Activated CD8-positive, alpha-beta T cell treated with anti-CD3 and anti-CD28 coated beads for 36 hours (primary cell): ENCODE results near the gene RIN3. TPM values are rescaled to one million over a fixed set of nuclear protein-coding genes. Genes with fewer than 3 reads are reported as not detected.

Experiments
- ATAC-seq: fragments of 200-7000 bp; cut with Tn5 transposase; one replicate; pipeline ENCODE4 v1.10.0; 2021; ENCODE audit warnings: mild to moderate bottlenecking, moderate library complexity
- CTCF ChIA-PET: fragments of 350-600 bp; sonication (Branson Sonifier 250); formaldehyde crosslinking; loops from one replicate; lab custom pipeline; 2021; ENCODE audit warnings: antibody characterized with exemption; lab: Charles Lee
- POLR2A ChIA-PET: fragments of 350-600 bp; sonication (Branson Sonifier 250); formaldehyde crosslinking; loops from one replicate; lab custom pipeline; 2021; ENCODE audit warnings: antibody characterized with exemption; lab: Charles Lee
- DNase-seq: peaks from one replicate; pipeline ENCODE4 v3.0.0-alpha.2; 2020
- H3K27ac Mint-ChIP-seq: one replicate; pipeline ENCODE4 v1.8.0; 2021; ENCODE audit warnings: mild to moderate bottlenecking, mixed read lengths
- H3K27me3 Mint-ChIP-seq: one replicate; pipeline ENCODE4 v1.8.0; 2021; ENCODE audit warnings: mixed read lengths
- H3K36me3 Mint-ChIP-seq: one replicate; pipeline ENCODE4 v1.8.0; 2021; ENCODE audit warnings: low read depth, mixed read lengths
- H3K4me1 Mint-ChIP-seq: one replicate; pipeline ENCODE4 v1.8.0; 2021; ENCODE audit warnings: low read depth, mixed read lengths
- H3K4me3 Mint-ChIP-seq: one replicate; pipeline ENCODE4 v1.8.0; 2021; ENCODE audit warnings: mild to moderate bottlenecking, moderate library complexity, mixed read lengths
- H3K9me3 Mint-ChIP-seq: one replicate; pipeline ENCODE4 v1.8.0; 2021; ENCODE audit warnings: mixed read lengths
- intact Hi-C: fragments of 100-400 bp; cut with micrococcal nuclease; formaldehyde crosslinking; loops from one replicate; pipeline ENCODE4 v1.10.0; 2022
- total RNA-seq, 2 experiments: library from RNA; stranded (reverse); gene quantifications; one replicate each; pipeline ENCODE4 v1.2.3, GENCODE V29; 2021
- TF ChIP-seq, protein P1 (sequence below): fragments of 200-600 bp; IDR thresholded peaks from one replicate; pipeline ENCODE4 v1.8.0; 2022; ENCODE audit warnings: antibody characterized with exemption, mild to moderate bottlenecking

RIN3 gene
- total RNA-seq, 2 experiments from 2014 or later: 61.3 to 62.4 TPM

DNA sequence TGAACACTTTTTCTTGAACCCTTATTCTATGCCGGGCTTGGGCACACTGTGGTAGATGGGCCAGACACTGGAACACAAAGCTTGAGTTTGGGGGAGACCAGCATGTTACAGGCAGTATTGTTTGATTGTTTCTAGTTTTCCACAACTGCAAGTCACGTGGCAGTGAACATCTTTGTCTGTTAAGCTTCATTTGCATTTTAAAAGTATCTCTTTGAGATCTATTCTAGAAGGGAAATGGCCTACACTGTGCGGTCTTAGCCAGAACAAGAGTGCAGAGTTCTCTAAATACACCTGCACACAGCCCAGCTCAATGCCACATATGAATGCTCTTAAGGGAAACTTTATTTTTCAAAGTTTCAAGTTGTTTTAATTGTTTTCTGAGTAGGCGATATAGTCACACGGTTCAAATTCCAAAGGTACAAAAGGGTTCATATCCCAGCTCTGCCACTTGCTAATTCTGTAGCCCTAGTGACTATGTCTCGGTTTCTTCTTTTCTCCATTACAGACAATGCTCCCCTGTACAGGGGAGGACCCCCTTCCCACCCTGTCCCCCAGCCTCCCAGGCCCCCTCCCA is 24.9 kb downstream of the RIN3 start:
- no peak overlapping the region for H3K4me3 Mint-ChIP-seq
- peak overlapping the region; percentile 82 for H3K27ac Mint-ChIP-seq
- H3K36me3 Mint-ChIP-seq: peaks cover 25% of the 10 kb centered on the region
- ATAC-seq (peak; percentile 22), DNase-seq (no peak)
- ChIA-PET POLR2A (interaction anchor here (1.0 to 1.2 kb wide), 3 partner anchors 11 to 114 kb away, joined by 3 to 4 read pairs (median 4); no protein-coding TSS in a partner anchor), CTCF (interaction anchor here (1.8 to 2.3 kb wide), 3 partner anchors 8 to 74 kb away, joined by 3 to 9 read pairs (median 6); no protein-coding TSS in a partner anchor)
- intact Hi-C loops: no loop called here
- no peaks in the 10 kb centered on the region for H3K27me3 Mint-ChIP-seq
- TF ChIP-seq, protein P1, sequence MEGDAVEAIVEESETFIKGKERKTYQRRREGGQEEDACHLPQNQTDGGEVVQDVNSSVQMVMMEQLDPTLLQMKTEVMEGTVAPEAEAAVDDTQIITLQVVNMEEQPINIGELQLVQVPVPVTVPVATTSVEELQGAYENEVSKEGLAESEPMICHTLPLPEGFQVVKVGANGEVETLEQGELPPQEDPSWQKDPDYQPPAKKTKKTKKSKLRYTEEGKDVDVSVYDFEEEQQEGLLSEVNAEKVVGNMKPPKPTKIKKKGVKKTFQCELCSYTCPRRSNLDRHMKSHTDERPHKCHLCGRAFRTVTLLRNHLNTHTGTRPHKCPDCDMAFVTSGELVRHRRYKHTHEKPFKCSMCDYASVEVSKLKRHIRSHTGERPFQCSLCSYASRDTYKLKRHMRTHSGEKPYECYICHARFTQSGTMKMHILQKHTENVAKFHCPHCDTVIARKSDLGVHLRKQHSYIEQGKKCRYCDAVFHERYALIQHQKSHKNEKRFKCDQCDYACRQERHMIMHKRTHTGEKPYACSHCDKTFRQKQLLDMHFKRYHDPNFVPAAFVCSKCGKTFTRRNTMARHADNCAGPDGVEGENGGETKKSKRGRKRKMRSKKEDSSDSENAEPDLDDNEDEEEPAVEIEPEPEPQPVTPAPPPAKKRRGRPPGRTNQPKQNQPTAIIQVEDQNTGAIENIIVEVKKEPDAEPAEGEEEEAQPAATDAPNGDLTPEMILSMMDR: no peak
- H3K4me1 Mint-ChIP-seq: peaks cover 84% of the 10 kb centered on the region
- no peaks in the 10 kb centered on the region for H3K9me3 Mint-ChIP-seq

DNA sequence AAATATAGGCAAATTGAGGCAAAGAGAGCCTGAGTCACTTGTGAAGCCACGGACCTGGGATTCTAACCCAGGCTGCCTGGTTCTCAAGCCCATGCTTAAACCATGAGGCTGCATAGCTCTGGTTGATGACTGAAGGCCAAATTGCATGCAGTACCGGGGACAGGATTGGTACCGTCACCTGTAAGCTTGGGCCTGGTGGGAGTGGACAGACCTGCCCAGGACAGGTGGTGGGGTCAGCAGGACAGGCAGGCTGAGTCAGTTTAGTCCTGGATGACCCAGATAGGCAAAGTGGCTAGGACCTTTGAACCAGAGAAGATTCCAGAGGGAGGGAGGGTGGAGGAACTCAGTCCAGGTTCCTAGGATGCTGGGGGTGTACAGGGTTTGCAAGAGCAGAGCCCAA is 25.8 kb downstream of the RIN3 start:
- TF ChIP-seq, protein P1: no peak
- CTCF ChIA-PET: interaction anchor here (2.3 kb wide), 1 partner anchor 73 kb away, joined by 9 read pairs; no protein-coding TSS in a partner anchor
- DNase-seq: no peak
- Mint-ChIP-seq H3K9me3 (no peaks in the 10 kb centered on the region), H3K27ac (peak overlapping the region; percentile 82), H3K4me1 (peaks cover 85% of the 10 kb centered on the region), H3K36me3 (peaks cover 24% of the 10 kb centered on the region), H3K4me3 (no peak overlapping the region), H3K27me3 (no peaks in the 10 kb centered on the region)
- intact Hi-C loops: no loop called here
- POLR2A ChIA-PET: interaction anchor here (1.0 to 1.2 kb wide), 5 partner anchors 8 to 113 kb away, joined by 3 to 5 read pairs (median 4); no protein-coding TSS in a partner anchor
- ATAC-seq: no peak

DNA sequence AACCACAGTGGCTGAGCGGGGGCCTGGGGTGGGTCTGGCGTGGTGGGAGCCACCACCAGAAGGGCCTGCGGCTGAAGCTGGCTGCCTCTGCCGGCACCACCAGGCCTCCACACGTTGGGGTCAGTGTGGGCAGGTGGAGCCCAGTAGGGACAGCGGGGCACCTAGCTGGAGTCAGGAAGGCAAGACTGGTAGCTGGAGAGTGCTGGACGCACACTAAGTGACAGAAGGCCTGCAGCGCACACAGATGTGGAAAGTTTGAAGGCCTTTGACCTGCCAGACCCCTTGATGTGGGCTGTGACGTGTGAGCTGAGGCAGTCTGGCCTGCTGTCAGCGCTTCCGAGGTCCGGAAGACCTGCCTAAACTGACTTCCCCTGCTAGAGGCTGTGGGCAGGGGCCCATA is 26.3 kb downstream of the RIN3 start:
- no peak overlapping the region for H3K4me3 Mint-ChIP-seq
- H3K36me3 Mint-ChIP-seq: peaks cover 24% of the 10 kb centered on the region
- TF ChIP-seq, protein P1: no peak
- POLR2A ChIA-PET: interaction anchor here (1.0 to 1.2 kb wide), 3 partner anchors 9 to 113 kb away, joined by 4 to 5 read pairs (median 4); no protein-coding TSS in a partner anchor
- peak overlapping the region; percentile 82 for H3K27ac Mint-ChIP-seq
- CTCF ChIA-PET: interaction anchor here (2.3 kb wide), 1 partner anchor 73 kb away, joined by 9 read pairs; no protein-coding TSS in a partner anchor
- no peaks in the 10 kb centered on the region for H3K27me3 Mint-ChIP-seq
- peak; percentile 50 for ATAC-seq
- intact Hi-C loops: no loop called here
- DNase-seq: peak; percentile 61
- H3K4me1 Mint-ChIP-seq: peaks cover 81% of the 10 kb centered on the region
- H3K9me3 Mint-ChIP-seq: no peaks in the 10 kb centered on the region

DNA sequence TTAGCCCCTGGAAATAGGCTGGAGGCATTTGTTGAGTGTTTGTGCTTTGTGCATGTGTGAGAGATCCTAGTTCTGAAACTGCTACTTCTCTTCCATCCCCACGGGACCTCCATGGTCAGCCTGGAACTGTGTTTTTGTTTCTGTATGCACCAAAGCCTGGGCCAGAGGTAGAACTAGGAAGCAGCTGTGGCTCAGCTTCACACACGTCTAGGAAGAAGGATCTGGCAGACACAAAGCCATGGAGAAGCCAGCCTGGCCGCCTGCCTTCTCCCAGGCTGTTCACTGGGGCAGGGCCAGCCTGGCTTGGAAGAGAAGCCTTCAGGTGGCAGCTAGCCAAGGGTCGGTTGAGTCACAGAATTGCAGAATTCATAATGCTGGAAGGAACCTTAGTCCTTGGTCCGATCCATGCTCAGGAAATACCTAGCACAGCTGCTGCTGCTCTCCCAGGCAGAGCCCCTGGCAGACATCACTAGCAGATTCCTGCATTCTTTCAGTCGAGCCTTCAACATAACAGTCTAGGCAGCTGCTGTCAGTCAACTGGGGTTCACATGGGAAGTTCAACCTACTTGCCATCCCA is 27.0 kb downstream of the RIN3 start:
- Mint-ChIP-seq H3K36me3 (peaks cover 22% of the 10 kb centered on the region), H3K9me3 (no peaks in the 10 kb centered on the region), H3K4me3 (no peak overlapping the region), H3K27ac (peak overlapping the region; percentile 82), H3K27me3 (no peaks in the 10 kb centered on the region), H3K4me1 (peaks cover 74% of the 10 kb centered on the region)
- CTCF ChIA-PET: interaction anchor here (0.5 to 2.3 kb wide), 2 partner anchors 72 to 367 kb away, joined by 3 to 9 read pairs; no protein-coding TSS in a partner anchor
- TF ChIP-seq, protein P1: no peak
- DNase-seq (no peak), ATAC-seq (no peak)
- intact Hi-C loops: no loop called here
- POLR2A ChIA-PET: interaction anchor here (0.6 to 1.2 kb wide), 2 partner anchors 9 to 142 kb away, joined by 3 to 5 read pairs; no protein-coding TSS in a partner anchor
